MG63 (cell line): ENCODE results near the gene SNRNP48. TPM values are rescaled to one million over a fixed set of nuclear protein-coding genes. Genes with fewer than 3 reads are reported as not detected.
A peak's percentile ranks its signal among the peaks of the same experiment; 100 is the strongest.

ENCODE experiments used
- DNase-seq: peaks from one replicate; pipeline ENCODE4 v3.0.0-alpha.2; 2020
- H3K27me3 ChIP-seq: fragments of 250-450 bp; sonication (Bioruptor Pico); 2 replicates; pipeline ENCODE4 v1.5.1; 2020; ENCODE audit warnings: mild to moderate bottlenecking, moderate library complexity
- H3K36me3 ChIP-seq: fragments of 250-450 bp; sonication (Bioruptor Pico); 2 replicates; pipeline ENCODE4 v1.5.1; 2020; ENCODE audit warnings: mild to moderate bottlenecking, moderate library complexity
- H3K4me3 ChIP-seq: fragments of 250-450 bp; sonication (Bioruptor Pico); 2 replicates; pipeline ENCODE4 v1.5.1; 2020; ENCODE audit warnings: mild to moderate bottlenecking, moderate library complexity
- H3K9me3 ChIP-seq: fragments of 250-450 bp; sonication (Bioruptor Pico); 2 replicates; pipeline ENCODE4 v1.5.1; 2020; ENCODE audit warnings: mild to moderate bottlenecking, moderate library complexity
- total RNA-seq: library from RNA; depleted of rRNA; stranded (reverse); fragments of >200 nt; shearing (Covaris generic); gene quantifications from 2 replicates; pipeline ENCODE4 v1.2.3, GENCODE V29; 2014; ENCODE audit warnings: low replicate concordance

SNRNP48 gene
- total RNA-seq, 1 experiment from 2014 or later: 7.4 TPM

GRCh38 chr6:7579851-7580250 is 10.1 kb upstream of the SNRNP48 start:
- Histone ChIP-seq H3K9me3 (no peaks in the 10 kb centered on the region), H3K36me3 (no peaks in the 10 kb centered on the region), H3K27me3 (peaks cover 21% of the 10 kb centered on the region), H3K4me3 (no peak overlapping the region)
- DNase-seq: no peak

- peaks cover 21% of the 10 kb centered on the region for H3K27me3 ChIP-seq
- no peaks in the 10 kb centered on the region for H3K36me3 ChIP-seq
- no peak overlapping the region for H3K4me3 ChIP-seq
- DNase-seq: no peak
- no peaks in the 10 kb centered on the region for H3K9me3 ChIP-seq
Observed at GRCh38 chr6:7580537-7580926, 9.5 kb upstream of the SNRNP48 start.

GRCh38 chr6:7580927-7581618 is 8.9 kb upstream of the SNRNP48 start:
- DNase-seq: no peak
- Histone ChIP-seq H3K27me3 (peaks cover 21% of the 10 kb centered on the region), H3K9me3 (no peaks in the 10 kb centered on the region), H3K4me3 (no peak overlapping the region), H3K36me3 (no peaks in the 10 kb centered on the region)

GRCh38 chr6:7585287-7585930 is 4.6 kb upstream of the SNRNP48 start:
- no peak for DNase-seq
- peaks cover 2% of the 10 kb centered on the region; the same call in 1 of the 2 replicates for H3K27me3 ChIP-seq
- H3K9me3 ChIP-seq: no peaks in the 10 kb centered on the region
- H3K4me3 ChIP-seq: no peak overlapping the region
- H3K36me3 ChIP-seq: no peaks in the 10 kb centered on the region

- DNase-seq: no peak
- Histone ChIP-seq H3K4me3 (no peak overlapping the region), H3K27me3 (no peaks in the 10 kb centered on the region), H3K9me3 (no peaks in the 10 kb centered on the region), H3K36me3 (peaks cover 4% of the 10 kb centered on the region)
Observed at GRCh38 chr6:7587631-7588100, 2.3 kb upstream of the SNRNP48 start.

GRCh38 chr6:7588506-7588905 is 1.5 kb upstream of the SNRNP48 start:
- Histone ChIP-seq H3K4me3 (no peak overlapping the region), H3K9me3 (no peaks in the 10 kb centered on the region), H3K27me3 (no peaks in the 10 kb centered on the region), H3K36me3 (peaks cover 12% of the 10 kb centered on the region)
- no peak for DNase-seq

- H3K4me3 ChIP-seq: peak overlapping the region; percentile 86; the same call in 1 of the 2 replicates
- H3K9me3 ChIP-seq: no peaks in the 10 kb centered on the region
- H3K36me3 ChIP-seq: peaks cover 19% of the 10 kb centered on the region
- no peak for DNase-seq
- H3K27me3 ChIP-seq: no peaks in the 10 kb centered on the region
Observed at GRCh38 chr6:7589221-7589620, 777 bp upstream of the SNRNP48 start.

GRCh38 chr6:7590918-7591302 is 912 bp downstream of the SNRNP48 start:
- Histone ChIP-seq H3K27me3 (no peaks in the 10 kb centered on the region), H3K36me3 (peaks cover 34% of the 10 kb centered on the region)
- peak; percentile 7 for DNase-seq

GRCh38 chr6:7591770-7592169 is 1.8 kb downstream of the SNRNP48 start:
- H3K4me3 ChIP-seq: peak overlapping the region; percentile 86; the same call in 1 of the 2 replicates
- peaks cover 41% of the 10 kb centered on the region for H3K36me3 ChIP-seq
- H3K27me3 ChIP-seq: no peaks in the 10 kb centered on the region
- H3K9me3 ChIP-seq: no peaks in the 10 kb centered on the region
- DNase-seq: no peak

More at GRCh38 chr6:7590918-7591302, 912 bp downstream of the SNRNP48 start:
- H3K4me3 ChIP-seq: peak overlapping the region; percentile 86
- no peaks in the 10 kb centered on the region for H3K9me3 ChIP-seq

- no peak for DNase-seq
- Histone ChIP-seq H3K36me3 (peaks cover 52% of the 10 kb centered on the region), H3K27me3 (no peaks in the 10 kb centered on the region), H3K9me3 (no peaks in the 10 kb centered on the region), H3K4me3 (no peak overlapping the region)
Observed at GRCh38 chr6:7593229-7593628, 3.2 kb downstream of the SNRNP48 start.

- no peak for DNase-seq
- no peaks in the 10 kb centered on the region for H3K9me3 ChIP-seq
- H3K36me3 ChIP-seq: peaks cover 63% of the 10 kb centered on the region
- no peak overlapping the region for H3K4me3 ChIP-seq
- H3K27me3 ChIP-seq: no peaks in the 10 kb centered on the region
Observed at GRCh38 chr6:7594579-7595125, 4.7 kb downstream of the SNRNP48 start.

- H3K27me3 ChIP-seq: no peaks in the 10 kb centered on the region
- H3K9me3 ChIP-seq: no peaks in the 10 kb centered on the region
- H3K4me3 ChIP-seq: no peak overlapping the region
- DNase-seq: no peak
- H3K36me3 ChIP-seq: peaks cover 80% of the 10 kb centered on the region
Observed at GRCh38 chr6:7604003-7604402, 14.0 kb downstream of the SNRNP48 start.

GRCh38 chr6:7604506-7604905 is 14.5 kb downstream of the SNRNP48 start:
- DNase-seq: no peak
- Histone ChIP-seq H3K9me3 (no peaks in the 10 kb centered on the region), H3K27me3 (no peaks in the 10 kb centered on the region), H3K4me3 (no peak overlapping the region), H3K36me3 (peaks cover 81% of the 10 kb centered on the region)

GRCh38 chr6:7615611-7616383 is 25.8 kb downstream of the SNRNP48 start:
- Histone ChIP-seq H3K4me3 (no peak overlapping the region), H3K36me3 (peaks cover 10% of the 10 kb centered on the region), H3K27me3 (no peaks in the 10 kb centered on the region), H3K9me3 (no peaks in the 10 kb centered on the region)
- no peak for DNase-seq

GRCh38 chr6:7617801-7618764 is 28.1 kb downstream of the SNRNP48 start:
- Histone ChIP-seq H3K9me3 (no peaks in the 10 kb centered on the region), H3K27me3 (no peaks in the 10 kb centered on the region), H3K4me3 (no peak overlapping the region), H3K36me3 (no peaks in the 10 kb centered on the region)
- peak; percentile 68 for DNase-seq

- Histone ChIP-seq H3K4me3 (no peak overlapping the region), H3K27me3 (no peaks in the 10 kb centered on the region)
- DNase-seq: peak; percentile 61
Observed at GRCh38 chr6:7621761-7622160, 31.8 kb downstream of the SNRNP48 start.

More at GRCh38 chr6:7621761-7622160, 31.8 kb downstream of the SNRNP48 start:
- Histone ChIP-seq H3K36me3 (no peaks in the 10 kb centered on the region), H3K9me3 (no peaks in the 10 kb centered on the region)
